ENCODE measurements around the gene GPRIN2. TPM values are rescaled to one million over a fixed set of nuclear protein-coding genes. Genes with fewer than 3 reads are reported as not detected.

GPRIN2 gene
- total RNA-seq, 2 experiments from 2014 or later: not detected

DNA sequence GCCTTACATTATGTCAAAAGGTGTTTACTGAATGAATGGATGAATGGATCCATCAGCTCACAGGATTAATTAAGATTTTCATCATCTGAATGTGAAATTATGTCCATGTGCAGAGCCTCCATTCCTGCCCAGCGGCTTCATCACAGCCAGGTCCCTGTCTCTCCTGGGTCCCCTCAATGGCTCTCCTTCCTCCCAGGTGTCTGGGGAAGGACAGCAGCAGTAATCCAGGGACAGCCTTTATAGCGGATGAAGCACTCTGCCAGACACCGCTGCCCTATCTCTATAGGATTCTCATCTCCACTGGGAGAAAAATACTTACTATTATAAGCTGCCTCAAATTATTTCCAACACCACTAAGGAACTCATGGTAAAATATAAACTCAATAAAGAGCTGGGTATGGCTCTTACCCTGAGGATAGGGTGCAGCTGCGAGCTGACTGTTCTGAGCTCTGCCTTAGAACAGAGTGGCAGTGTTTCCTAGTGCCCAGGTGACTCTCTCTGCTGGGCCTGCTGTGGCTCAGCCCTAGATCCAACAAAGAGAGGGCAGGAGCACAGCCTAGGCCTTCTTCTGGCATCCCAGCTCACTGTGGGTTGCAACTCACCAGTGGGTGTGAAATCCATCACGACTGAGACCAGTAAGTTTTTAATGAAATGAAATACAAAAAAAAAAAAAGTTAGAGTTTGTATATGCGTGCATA is 38.3 kb downstream of the GPRIN2 start:
- no peaks in the 10 kb centered on the region for H3K36me3 Mint-ChIP-seq (ENCODE audit: low read depth)
- ChIA-PET POLR2A (no interaction called here), CTCF (no interaction called here)
- no peaks in the 10 kb centered on the region for H3K36me3 ChIP-seq (ENCODE audit: insufficient read depth, low read length)
- no peak overlapping the region for H3K27ac Mint-ChIP-seq
- H3K27me3 ChIP-seq (ENCODE audit: control insufficient read depth in 1 of 2, insufficient read depth in 2 of 2, low read length in 2 of 2): no peaks in the 10 kb centered on the region
- H3K4me3 Mint-ChIP-seq: no peak overlapping the region
- no peaks in the 10 kb centered on the region for H3K27me3 Mint-ChIP-seq
- peak in 3 of 14 experiments; percentile 0 to 22 (median 1) for DNase-seq
- H3K9me3 ChIP-seq (ENCODE audit: control insufficient read depth in 1 of 2, insufficient read depth in 1 of 2, low read length in 2 of 2): no peaks in the 10 kb centered on the region
- H3K9me3 Mint-ChIP-seq: no peaks in the 10 kb centered on the region
- H3K27ac ChIP-seq (ENCODE audit: low read depth in 1 of 2, low read length in 2 of 2): no peak overlapping the region
- intact Hi-C loops (cut with DNase I, micrococcal nuclease): no loop called here
- H3K4me1 ChIP-seq (ENCODE audit: insufficient read depth, low read length): no peaks in the 10 kb centered on the region
- H3K4me3 ChIP-seq (ENCODE audit: low read length): no peak overlapping the region
- TF ChIP-seq, protein P1, sequence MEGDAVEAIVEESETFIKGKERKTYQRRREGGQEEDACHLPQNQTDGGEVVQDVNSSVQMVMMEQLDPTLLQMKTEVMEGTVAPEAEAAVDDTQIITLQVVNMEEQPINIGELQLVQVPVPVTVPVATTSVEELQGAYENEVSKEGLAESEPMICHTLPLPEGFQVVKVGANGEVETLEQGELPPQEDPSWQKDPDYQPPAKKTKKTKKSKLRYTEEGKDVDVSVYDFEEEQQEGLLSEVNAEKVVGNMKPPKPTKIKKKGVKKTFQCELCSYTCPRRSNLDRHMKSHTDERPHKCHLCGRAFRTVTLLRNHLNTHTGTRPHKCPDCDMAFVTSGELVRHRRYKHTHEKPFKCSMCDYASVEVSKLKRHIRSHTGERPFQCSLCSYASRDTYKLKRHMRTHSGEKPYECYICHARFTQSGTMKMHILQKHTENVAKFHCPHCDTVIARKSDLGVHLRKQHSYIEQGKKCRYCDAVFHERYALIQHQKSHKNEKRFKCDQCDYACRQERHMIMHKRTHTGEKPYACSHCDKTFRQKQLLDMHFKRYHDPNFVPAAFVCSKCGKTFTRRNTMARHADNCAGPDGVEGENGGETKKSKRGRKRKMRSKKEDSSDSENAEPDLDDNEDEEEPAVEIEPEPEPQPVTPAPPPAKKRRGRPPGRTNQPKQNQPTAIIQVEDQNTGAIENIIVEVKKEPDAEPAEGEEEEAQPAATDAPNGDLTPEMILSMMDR (IDR thresholded peaks at IDR 0.05): no peak
- no peak for ATAC-seq (ENCODE audit: poor library complexity)
- no peaks in the 10 kb centered on the region for H3K4me1 Mint-ChIP-seq (ENCODE audit: low read depth)

DNA sequence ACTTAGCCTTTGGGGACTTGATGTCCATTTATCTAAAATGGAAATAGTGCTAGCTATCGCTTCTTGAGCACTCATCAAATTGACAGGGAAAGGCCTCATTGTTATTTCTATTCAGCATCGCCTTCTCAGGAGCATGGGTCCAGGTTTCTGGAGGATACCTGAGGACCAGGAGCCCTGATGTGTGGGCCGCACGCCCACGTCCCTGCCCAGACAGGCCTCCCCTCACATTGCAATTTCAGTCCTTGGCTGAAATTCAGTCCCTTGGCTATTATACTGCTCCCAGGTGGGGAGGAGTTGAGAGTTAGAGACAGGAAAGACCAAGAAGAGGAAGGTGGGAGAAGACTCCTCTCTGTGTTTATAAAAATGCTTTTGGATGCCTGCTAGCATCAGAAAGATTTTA is 38.9 kb downstream of the GPRIN2 start:
- no peaks in the 10 kb centered on the region for H3K4me1 Mint-ChIP-seq (ENCODE audit: low read depth)
- H3K4me1 ChIP-seq (ENCODE audit: insufficient read depth, low read length): no peaks in the 10 kb centered on the region
- H3K36me3 ChIP-seq (ENCODE audit: insufficient read depth, low read length): no peaks in the 10 kb centered on the region
- no peaks in the 10 kb centered on the region for H3K27me3 ChIP-seq (ENCODE audit: control insufficient read depth in 1 of 2, insufficient read depth in 2 of 2, low read length in 2 of 2)
- H3K4me3 ChIP-seq (ENCODE audit: low read length): no peak overlapping the region
- no peak overlapping the region for H3K27ac ChIP-seq (ENCODE audit: low read depth in 1 of 2, low read length in 2 of 2)
- H3K9me3 Mint-ChIP-seq: no peaks in the 10 kb centered on the region
- CTCF ChIA-PET: no interaction called here
- TF ChIP-seq, protein P1 (IDR thresholded peaks at IDR 0.05): no peak
- no peak overlapping the region for H3K4me3 Mint-ChIP-seq
- no peaks in the 10 kb centered on the region for H3K9me3 ChIP-seq (ENCODE audit: control insufficient read depth in 1 of 2, insufficient read depth in 1 of 2, low read length in 2 of 2)
- H3K27ac Mint-ChIP-seq: no peak overlapping the region
- ATAC-seq (ENCODE audit: poor library complexity) (no peak), DNase-seq (peak in 2 of 14 experiments; percentile 0 to 24)
- no peaks in the 10 kb centered on the region for H3K27me3 Mint-ChIP-seq
- no peaks in the 10 kb centered on the region for H3K36me3 Mint-ChIP-seq (ENCODE audit: low read depth)
- POLR2A ChIA-PET: no interaction called here
- intact Hi-C loops (cut with DNase I, micrococcal nuclease): no loop called here

DNA sequence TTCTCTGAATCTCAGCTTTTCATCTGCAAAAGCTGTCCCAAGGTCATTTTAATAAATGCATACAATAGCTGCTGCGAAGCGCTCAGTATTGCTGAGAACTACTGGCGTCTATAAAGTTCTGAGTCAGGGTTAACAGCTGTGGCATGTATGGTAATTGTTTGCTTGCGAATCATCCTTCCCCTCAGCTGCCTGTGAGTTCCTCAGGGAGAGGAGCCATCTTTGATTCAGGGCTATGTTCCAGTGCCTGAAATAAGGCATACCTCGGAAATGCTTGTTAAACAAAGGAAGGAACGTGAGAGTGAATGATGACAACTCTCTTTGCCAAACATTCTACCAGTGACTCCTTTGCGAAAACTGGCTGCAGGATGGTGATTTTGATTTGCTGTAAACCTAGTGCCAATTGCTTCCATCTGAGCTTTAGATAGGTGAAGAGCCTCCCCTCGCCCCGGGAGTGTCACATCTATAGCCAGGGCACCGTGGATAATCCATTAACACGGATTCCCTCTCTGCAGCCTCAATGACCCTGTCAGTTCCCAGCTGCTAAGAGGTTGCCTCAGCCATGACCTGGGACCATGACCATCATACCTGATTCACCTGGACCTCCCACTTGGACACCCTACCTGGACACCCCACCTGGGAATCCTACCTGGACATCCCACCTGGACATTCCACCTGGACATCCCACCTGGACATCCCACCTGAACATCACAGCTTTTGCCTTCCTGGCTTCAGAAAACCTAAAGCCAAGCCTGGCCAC is 39.6 kb downstream of the GPRIN2 start:
- Mint-ChIP-seq H3K27ac (no peak overlapping the region), H3K4me1 (ENCODE audit: low read depth) (no peaks in the 10 kb centered on the region), H3K36me3 (ENCODE audit: low read depth) (no peaks in the 10 kb centered on the region), H3K4me3 (no peak overlapping the region), H3K9me3 (no peaks in the 10 kb centered on the region), H3K27me3 (no peaks in the 10 kb centered on the region)
- Histone ChIP-seq H3K27me3 (ENCODE audit: control insufficient read depth in 1 of 2, insufficient read depth in 2 of 2, low read length in 2 of 2) (no peaks in the 10 kb centered on the region), H3K36me3 (ENCODE audit: insufficient read depth, low read length) (no peaks in the 10 kb centered on the region), H3K9me3 (ENCODE audit: control insufficient read depth in 1 of 2, insufficient read depth in 1 of 2, low read length in 2 of 2) (no peaks in the 10 kb centered on the region), H3K27ac (ENCODE audit: low read depth in 1 of 2, low read length in 2 of 2) (no peak overlapping the region), H3K4me1 (ENCODE audit: insufficient read depth, low read length) (no peaks in the 10 kb centered on the region), H3K4me3 (ENCODE audit: low read length) (no peak overlapping the region)
- intact Hi-C loops (cut with DNase I, micrococcal nuclease): no loop called here
- CTCF ChIA-PET: no interaction called here
- ATAC-seq (ENCODE audit: poor library complexity) (no peak), DNase-seq (peak in 1 of 14 experiments; percentile 26)
- TF ChIP-seq, protein P1 (IDR thresholded peaks at IDR 0.05): no peak
- POLR2A ChIA-PET: no interaction called here
